ACHN (cell line): ENCODE results near the gene ZNF221.
"Not testable (repeated sequence)": the region's sequence is repeated elsewhere in the genome, so short reads cannot be mapped to it uniquely, and the experiment has no call there.

Source experiments
- DNase-seq: peaks from one replicate; pipeline ENCODE4 v3.0.0-alpha.2; 2015
- in situ Hi-C: cut with HindIII; loops from 2 replicates; pipeline ENCODE4 v1.10.0; 2017; ENCODE audit warnings: low sequenced_read_pairs, low pct_ligation_motif_present, low pct_unique_long_range_greater_than_20kb

The ZNF221 gene

GRCh38 chr19:43947412-43947811 is 3.6 kb upstream of the ZNF221 start:
- DNase-seq, in situ Hi-C loops: not testable (repeated sequence)

- DNase-seq, in situ Hi-C loops: not testable (repeated sequence)
These were observed 1.2 kb upstream of the ZNF221 start for GRCh38 chr19:43949803-43950202.

- in situ Hi-C loops: no loop called here
- no peak for DNase-seq
These were observed 5.8 kb downstream of the ZNF221 start for GRCh38 chr19:43956827-43957226.

DNA sequence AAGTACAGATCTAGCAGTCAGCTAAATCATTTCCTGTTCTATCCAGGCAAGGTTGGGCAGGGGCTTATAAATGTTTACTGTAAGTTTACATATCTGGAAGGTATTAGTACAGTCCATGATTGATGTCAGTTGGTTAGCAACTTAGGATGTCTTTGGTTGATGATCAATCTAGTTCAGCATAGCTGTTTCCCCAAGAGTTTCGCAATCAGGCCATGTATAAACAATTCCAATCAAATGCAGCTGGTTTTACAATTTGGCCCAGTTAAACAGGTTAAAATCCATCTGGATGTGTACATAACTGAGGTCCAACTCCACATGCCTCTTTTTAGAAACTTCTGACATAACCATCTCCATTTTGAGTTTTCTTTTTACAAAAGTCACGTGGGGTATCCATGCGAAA is 6.9 kb downstream of the ZNF221 start:
- DNase-seq: no peak
- in situ Hi-C loops: no loop called here

DNA sequence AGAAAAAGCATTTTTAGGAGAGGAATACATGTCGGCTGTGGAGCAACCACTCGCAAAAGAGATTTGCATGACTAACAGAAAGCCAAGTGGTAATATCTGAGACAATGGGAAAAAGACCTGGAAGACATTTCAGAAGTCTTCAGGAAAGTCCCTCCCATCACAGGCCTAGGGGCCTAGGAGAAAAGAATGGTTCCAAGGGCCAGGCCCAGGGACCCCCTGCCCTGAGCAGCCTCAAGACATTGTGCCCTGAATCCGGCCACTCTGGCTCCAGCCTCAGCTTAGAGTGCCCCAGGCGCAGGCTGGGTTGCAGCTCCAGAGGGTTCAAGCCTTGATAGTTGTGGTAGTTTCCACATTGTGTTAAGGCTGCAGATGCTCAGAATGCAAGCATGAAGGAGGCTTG is 9.4 kb downstream of the ZNF221 start:
- in situ Hi-C loops: no loop called here
- DNase-seq: no peak

- in situ Hi-C loops: no loop called here
- no peak for DNase-seq
These were observed 15.2 kb downstream of the ZNF221 start for GRCh38 chr19:43966079-43966694.

- in situ Hi-C loops: no loop called here
- no peak for DNase-seq
These were observed 25.7 kb downstream of the ZNF221 start for GRCh38 chr19:43976732-43977131.

- in situ Hi-C loops: no loop called here
- no peak for DNase-seq
These were observed 32.5 kb downstream of the ZNF221 start for GRCh38 chr19:43983544-43983911.

DNA sequence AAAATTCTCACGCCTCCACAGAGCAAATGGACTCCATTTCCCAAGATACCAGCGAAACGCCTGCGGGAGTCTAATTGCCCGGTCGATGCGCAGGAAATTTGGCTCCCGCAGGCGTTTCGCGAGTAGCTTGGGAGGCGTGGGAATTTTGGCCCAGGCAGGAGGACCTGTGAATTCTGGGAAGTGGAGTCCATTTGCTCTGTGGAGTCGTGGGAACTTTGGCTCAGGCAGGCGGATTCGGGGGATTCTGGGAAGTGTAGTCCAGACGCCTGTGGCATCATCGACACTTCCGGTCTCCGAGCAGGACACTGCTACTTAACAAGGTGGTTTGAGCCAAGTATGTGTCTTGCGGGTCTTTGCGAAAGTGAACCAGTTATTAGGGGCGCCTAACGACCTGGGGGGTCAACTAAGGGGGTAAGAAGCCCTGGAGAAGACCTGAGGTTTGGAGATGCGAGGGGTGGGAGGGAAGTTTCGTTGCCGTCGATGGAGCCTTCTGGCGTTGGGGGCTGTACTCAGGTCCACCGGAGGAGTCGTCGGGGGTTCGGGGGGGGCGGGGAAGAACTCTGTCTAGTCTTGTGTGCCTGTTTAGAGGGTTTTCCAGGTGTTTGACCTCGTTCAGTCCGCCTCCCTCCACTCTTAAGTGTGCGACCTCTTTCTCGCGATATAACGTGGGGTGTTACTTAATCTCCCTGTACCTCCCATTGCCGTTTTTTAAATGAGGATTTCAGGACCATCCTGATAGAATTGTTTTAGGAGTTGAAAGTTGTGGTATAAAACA is 33.1 kb downstream of the ZNF221 start, which contains the start of gene ZNF155:
Gene ZNF155, plus strand, starts transcription at position 277 of the 775 bp plus-strand sequence. CDS start 4,356 bp downstream, outside the sequence.
- in situ Hi-C loops: no loop called here
- peak; percentile 93 for DNase-seq

DNA sequence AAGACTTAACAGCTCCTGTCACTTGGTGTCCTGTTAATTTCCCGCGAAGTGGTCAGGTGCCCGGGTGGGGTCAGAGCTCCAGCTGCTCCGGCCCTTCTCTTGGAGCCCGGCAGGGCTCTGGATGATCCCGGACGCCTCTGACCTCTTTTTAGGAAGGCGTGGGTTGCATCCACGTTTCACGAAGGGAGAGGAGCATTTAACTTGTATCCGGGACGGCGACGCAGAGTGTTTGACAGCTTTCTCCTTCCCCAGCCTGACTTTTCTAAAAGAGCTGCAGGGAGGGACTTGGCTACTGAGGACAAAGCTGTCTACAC is 33.6 kb downstream of the ZNF221 start:
- in situ Hi-C loops: no loop called here
- DNase-seq: no peak

DNA sequence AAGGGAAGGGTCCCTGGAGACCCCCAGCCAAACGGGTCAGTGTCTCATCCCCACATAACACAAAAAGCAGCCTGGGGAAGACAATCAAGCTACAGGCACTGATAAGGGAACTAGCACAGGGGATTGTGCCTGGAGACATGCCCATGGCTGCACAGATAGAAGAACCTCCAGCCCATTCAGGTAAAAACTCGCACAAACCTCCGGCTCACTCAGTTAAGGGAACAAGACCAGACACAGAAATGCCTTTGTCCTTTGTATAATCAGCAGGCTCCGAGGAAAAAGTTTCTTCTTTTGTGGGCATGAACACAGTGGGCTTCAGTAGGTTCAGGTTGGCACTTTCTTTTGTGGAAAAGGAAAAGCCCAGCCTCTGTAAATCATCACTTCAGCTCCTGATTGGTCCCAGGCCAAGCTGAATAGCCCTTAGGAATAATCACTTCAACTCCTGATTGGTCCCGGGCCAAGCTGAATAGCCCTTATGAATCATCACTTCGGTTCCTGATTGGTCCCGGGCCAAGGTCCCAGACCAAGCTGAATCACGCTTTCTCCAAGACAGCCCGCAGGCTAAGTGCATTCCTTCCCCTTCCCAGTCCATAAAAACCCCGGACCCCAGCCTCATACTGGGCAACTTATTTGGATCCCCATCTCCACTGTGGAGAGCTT is 46.7 kb downstream of the ZNF221 start:
- in situ Hi-C loops: no loop called here
- no peak for DNase-seq

DNA sequence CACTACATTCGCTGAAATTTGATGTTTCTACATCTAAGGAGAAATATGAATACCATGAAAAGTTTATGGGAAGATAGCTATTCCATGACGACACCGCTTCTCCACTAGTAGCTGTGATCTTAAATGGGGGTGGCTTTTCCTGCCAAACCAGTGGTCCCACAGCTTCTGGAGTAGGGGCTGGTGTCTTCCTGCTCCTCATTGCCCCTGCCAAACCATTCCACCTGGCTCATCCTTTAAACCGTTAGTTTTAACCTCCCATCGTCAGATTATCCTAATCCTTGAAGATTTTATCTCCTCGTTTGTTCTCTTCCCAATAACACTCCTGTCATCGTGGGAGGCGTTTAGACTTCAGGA is 51.2 kb downstream of the ZNF221 start:
- in situ Hi-C loops: no loop called here
- DNase-seq: no peak

- in situ Hi-C loops: no loop called here
- DNase-seq: peak; percentile 94
These were observed 51.8 kb downstream of the ZNF221 start, which contains the start of gene ZNF230 for GRCh38 chr19:44002566-44003460. Gene ZNF230, plus strand, starts transcription at chr19:44002957. Its CDS starts 4,122 bp downstream, at chr19:44007079.

DNA sequence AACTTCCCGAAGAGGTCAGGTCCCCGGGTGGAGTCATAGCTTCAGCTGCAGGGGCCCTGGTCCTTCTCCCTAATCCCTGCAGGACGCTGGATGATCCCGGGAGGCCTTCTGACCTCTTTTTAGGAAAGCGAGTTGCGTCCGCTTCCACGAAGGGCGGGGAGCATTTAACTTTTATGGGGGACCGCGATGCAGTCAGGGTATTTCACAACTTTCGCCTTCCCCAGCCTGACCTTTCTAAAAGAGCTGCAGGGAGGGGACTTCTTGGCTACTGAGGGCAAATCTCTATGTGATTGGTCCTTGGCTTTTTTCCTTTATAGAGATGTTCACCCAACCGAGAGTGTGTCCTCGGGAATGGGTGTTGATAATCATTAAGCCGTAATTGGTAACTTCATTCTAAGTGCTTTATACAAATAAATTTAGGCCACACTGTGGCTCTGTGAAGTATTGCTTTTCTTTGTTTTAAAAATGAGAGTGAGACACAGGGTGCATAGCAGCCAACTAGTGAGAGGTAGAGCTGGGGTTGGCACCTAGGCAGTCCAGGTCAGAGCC is 52.5 kb downstream of the ZNF221 start:
- peak; percentile 19 for DNase-seq
- in situ Hi-C loops: no loop called here

DNA sequence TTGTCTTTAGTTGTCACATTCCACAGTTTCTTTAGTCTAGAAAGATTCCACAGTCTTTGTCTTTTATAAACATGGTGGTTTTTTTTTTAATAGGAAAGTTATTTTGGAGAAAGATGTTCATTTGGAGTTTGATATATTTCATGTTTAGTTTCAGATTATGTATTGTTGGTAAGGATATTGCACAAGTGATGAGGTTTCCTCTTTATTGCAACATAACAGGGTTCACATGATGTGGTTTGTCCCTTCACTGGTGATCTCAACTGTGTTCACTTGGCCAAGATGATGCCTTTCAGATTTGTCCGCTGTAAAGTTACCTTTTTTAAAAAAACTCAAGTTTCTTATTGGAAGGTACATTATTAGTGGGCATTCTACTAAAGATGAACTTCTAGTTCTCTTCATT is 54.9 kb downstream of the ZNF221 start:
- in situ Hi-C loops: no loop called here
- no peak for DNase-seq

DNA sequence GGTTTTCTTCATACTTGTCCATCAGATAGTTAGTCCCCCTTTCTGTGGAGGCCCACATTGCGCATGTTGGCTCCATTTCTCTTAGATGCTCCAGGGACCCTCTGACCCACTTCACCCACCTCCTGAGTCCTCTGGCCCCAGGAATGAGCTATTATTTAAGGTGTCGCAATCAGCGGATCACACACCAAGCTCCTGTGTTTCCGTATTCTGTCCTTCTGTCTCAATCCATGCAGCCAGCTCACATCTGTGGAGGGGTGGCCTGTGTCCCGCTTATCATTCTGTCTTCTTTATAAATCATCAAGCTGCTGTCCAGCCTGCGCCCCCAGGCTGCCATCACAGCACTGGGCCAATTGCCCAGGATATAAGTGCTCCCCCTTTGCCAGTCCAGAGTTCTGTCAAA is 56.4 kb downstream of the ZNF221 start:
- in situ Hi-C loops: no loop called here

DNA sequence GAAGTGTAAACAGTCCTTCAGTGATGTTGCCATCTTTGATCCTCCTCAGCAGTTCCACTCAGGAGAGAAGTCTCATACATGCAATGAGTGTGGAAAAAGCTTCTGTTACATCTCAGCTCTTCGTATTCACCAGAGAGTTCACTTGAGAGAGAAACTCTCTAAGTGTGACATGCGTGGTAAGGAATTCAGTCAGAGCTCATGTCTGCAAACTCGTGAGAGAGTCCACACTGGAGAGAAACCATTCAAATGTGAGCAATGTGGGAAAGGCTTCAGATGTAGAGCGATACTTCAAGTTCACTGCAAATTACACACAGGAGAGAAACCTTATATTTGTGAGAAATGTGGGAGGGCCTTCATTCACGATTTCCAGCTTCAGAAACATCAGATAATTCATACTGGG is 59.4 kb downstream of the ZNF221 start:
- in situ Hi-C loops: no loop called here
- DNase-seq: no peak

More for the DNA sequence above, 56.4 kb downstream of the ZNF221 start:
- no peak for DNase-seq
